ENCODE measurements around the gene TUB.

Gene TUB

GRCh38 chr11:8093931-8094575 is 13.0 kb downstream of the TUB start:
- no peak for DNase-seq

- no peak for DNase-seq
These were observed 13.6 kb downstream of the TUB start for GRCh38 chr11:8094656-8095055.

- no peak for DNase-seq
These were observed 14.4 kb downstream of the TUB start for GRCh38 chr11:8095371-8095770.

- no peak for DNase-seq
These were observed 15.0 kb downstream of the TUB start for GRCh38 chr11:8095806-8096522.

GRCh38 chr11:8096575-8096974 is 15.6 kb downstream of the TUB start:
- DNase-seq = no peak

GRCh38 chr11:8097062-8097461 is 16.1 kb downstream of the TUB start:
- no peak for DNase-seq

- DNase-seq = no peak
These were observed 16.5 kb downstream of the TUB start for GRCh38 chr11:8097468-8097867.

- DNase-seq = no peak
These were observed 16.9 kb downstream of the TUB start for GRCh38 chr11:8097926-8098325.

GRCh38 chr11:8098361-8098760 is 17.4 kb downstream of the TUB start:
- no peak for DNase-seq

GRCh38 chr11:8098879-8099278 is 17.9 kb downstream of the TUB start:
- no peak for DNase-seq

- DNase-seq = peak; percentile 77
These were observed 18.4 kb downstream of the TUB start for GRCh38 chr11:8099291-8099899.

- no peak for DNase-seq
These were observed 19.1 kb downstream of the TUB start for GRCh38 chr11:8100158-8100557.

GRCh38 chr11:8100605-8101004 is 19.6 kb downstream of the TUB start:
- no peak for DNase-seq

GRCh38 chr11:8101421-8101820 is 20.4 kb downstream of the TUB start:
- DNase-seq = no peak

- no peak for DNase-seq
These were observed 21.4 kb downstream of the TUB start for GRCh38 chr11:8102296-8102915.

GRCh38 chr11:8102965-8103364 is 22.0 kb downstream of the TUB start:
- DNase-seq = no peak

- no peak for DNase-seq
These were observed 22.9 kb downstream of the TUB start for GRCh38 chr11:8103909-8104308.

GRCh38 chr11:8105133-8105532 is 24.1 kb downstream of the TUB start:
- DNase-seq = no peak

GRCh38 chr11:8105666-8106065 is 24.7 kb downstream of the TUB start:
- DNase-seq = no peak

GRCh38 chr11:8106679-8107078 is 25.7 kb downstream of the TUB start:
- DNase-seq = no peak

GRCh38 chr11:8107642-8108041 is 26.6 kb downstream of the TUB start:
- DNase-seq = no peak

GRCh38 chr11:8108421-8108820 is 27.4 kb downstream of the TUB start:
- no peak for DNase-seq

GRCh38 chr11:8109675-8110074 is 28.7 kb downstream of the TUB start:
- DNase-seq = no peak

- no peak for DNase-seq
These were observed 29.4 kb downstream of the TUB start for GRCh38 chr11:8110396-8110795.
